Left kidney (tissue), 2 donors: ENCODE data around the gene RIPK1. TPM values are rescaled to one million over a fixed set of nuclear protein-coding genes. Genes with fewer than 3 reads are reported as not detected.

ENCODE experiments used
- DNase-seq: peaks from one replicate; pipeline ENCODE4 v3.0.0-alpha.2; 2013
- polyA plus RNA-seq: library from polyadenylated mRNA; unstranded; fragments of 120-200 nt; gene quantifications from one replicate; pipeline ENCODE4 v1.2.1, GENCODE V29; 2013; ENCODE audit not compliant: insufficient read length

RIPK1 gene
- polyA plus RNA-seq, 1 donor = 31.3 TPM

DNA sequence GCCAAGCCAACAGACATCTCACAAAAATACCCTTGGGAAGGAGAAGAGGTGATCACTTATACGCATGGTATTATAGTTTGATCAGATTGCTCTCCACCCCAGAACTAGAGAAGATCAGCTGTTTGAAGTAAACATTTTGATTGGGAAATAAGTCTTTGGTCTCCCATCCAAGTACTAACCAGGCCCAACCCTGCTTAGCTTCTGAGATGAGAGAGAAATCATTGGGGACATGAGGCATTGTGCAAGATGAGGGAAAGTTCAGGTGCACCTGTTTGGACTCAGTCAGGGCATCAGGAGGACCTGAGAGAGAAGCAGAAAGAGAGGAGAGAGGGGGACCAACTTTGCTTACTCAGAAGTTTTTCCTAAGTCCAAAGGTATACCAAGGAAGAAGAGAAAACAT lies 11.4 kb downstream of the RIPK1 start:
- DNase-seq = no peak

DNA sequence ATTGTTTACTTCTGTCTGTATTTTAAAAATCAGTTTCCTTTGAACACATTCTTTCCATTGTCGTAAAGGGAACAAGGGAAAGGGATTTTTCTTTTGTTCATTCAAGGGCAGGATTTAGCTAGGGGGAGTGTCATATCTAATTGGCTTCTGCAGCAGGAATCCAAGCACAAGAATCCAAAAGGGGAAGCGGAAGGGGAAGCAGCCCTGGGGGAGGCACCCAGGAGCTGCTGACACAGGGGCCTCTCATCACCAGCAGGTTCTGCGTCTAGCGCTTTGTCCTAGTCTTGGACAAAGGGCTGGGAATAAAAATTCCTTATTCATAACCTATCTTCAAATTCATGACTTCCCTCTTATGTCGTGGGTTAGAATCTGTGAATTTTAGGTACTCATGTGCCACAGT lies 13.7 kb downstream of the RIPK1 start:
- DNase-seq = no peak

GRCh38 chr6:3085074-3085473 lies 16.8 kb downstream of the RIPK1 start:
- no peak for DNase-seq

GRCh38 chr6:3086282-3086946 lies 18.1 kb downstream of the RIPK1 start:
- peak; percentile 79 for DNase-seq

- no peak for DNase-seq
Measured at GRCh38 chr6:3088446-3088845, 20.2 kb downstream of the RIPK1 start.

DNA sequence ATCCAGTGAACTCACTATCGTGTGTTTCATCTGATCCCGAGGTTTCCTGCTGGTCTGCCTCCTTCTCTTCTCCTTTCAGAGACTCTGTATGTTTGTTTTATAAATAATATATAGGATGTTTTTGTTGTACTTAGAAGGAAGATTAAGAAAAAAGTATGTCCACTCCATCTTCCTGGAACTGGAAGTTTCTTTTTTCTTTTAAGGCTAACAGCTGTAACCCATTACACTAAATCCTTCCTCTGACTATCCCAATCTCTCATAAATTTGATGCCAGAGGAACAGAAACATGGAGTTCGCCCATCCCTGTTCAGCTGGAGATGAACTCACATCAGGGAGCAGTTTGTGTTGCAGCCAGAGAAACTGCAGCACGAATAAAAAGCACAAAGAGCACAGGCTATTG lies 20.7 kb downstream of the RIPK1 start:
- DNase-seq = peak; percentile 29

DNA sequence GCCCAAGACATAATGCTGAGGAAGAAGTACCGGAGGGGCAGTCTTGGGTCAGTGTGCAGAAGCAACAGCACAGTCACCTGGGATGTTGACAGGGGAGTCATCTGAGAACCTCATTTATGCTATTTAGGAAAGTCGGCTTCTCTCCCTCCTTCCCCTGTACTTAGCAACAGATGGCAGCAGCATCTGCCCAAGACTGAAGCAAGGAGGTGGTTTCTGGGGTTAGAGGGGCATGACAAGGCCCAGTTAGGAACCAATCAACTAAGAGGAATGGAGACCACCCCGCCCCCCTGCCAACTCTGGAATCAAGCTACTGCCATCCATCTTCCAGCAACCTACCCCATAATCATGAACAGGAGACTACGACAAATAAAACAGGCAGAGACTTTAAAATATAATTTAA lies 21.7 kb downstream of the RIPK1 start:
- no peak for DNase-seq

GRCh38 chr6:3094815-3095214 lies 26.5 kb downstream of the RIPK1 start:
- no peak for DNase-seq

DNA sequence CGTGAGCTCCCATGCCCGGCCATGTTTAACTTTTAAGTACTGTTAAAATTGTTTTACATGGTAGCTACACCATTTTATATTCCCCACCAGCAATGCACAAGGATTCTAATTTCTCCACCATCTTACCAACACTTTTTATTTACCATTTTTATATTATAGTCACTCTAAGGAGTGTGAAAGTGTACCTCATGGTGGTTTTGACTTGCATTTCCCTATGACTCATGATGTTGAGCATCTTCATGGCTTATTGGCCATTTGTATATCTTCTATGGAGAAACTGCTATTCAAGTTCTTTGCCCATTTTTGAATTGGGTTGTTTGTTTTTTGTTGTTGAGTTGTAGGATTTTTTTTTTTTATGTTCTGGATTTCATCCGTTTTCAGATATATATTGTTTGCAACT lies 34.6 kb downstream of the RIPK1 start:
- no peak for DNase-seq

DNA sequence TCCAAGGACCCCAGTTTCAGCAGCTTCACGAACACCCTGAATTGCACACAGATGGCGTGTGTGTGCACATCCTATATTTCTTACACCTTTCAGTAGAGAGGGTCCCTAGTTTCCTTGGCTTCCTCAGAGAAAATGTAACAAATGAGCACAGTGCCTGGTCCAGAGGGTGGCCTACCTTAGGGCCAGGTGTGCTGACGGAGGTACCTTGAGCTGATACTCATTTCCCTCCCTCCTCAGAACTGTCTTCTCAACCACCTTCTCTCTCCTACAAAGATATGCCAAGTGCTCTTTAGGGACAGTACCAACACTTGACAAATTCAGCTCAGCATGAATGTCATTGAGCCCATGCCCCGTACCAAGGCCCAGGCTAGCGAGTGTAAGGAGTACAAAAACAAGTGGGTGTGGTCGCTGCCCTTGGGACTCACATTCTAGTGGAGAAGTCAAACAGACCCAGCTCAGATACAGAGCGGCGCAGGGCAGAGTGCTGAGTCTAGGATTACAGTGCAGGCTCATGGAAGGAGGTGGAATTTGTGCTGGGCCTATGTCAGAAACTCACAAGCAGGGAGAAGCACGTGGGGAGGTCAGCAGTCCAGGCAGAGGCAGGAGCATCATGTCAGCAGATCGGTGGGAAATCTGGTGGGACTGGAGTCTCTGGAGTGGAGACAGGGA lies 40.6 kb downstream of the RIPK1 start:
- DNase-seq = no peak

- no peak for DNase-seq
Measured at GRCh38 chr6:3109761-3110160, 41.5 kb downstream of the RIPK1 start.

- DNase-seq = no peak
Measured at GRCh38 chr6:3114377-3114776, 46.1 kb downstream of the RIPK1 start.

DNA sequence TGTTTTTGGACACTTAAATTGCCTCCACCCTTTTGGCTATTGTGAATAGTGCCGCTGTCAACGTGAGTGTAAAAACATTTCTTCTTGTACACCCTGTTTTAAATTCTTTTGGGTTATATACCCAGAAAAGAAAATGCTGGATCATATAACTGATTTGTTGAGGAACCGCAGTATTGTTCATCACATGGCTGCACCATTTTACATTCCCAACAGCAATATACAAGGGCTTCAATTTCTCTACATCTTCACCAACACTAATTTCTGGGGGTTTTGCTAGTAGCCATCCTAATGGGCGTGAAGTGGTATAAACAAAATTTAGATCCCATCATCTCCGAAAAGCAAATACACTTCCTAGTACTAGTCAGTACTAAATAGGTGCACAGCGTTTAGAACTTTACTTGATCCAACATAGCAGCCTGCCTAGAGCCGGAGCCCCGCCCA lies 49.6 kb downstream of the RIPK1 start:
- DNase-seq = no peak

GRCh38 chr6:3118353-3119039 lies 50.2 kb downstream of the RIPK1 start, which contains the start of gene BPHL:
Gene BPHL, plus strand, starts transcription at chr6:3118711. Its CDS starts 30 bp downstream, at chr6:3118741.
- DNase-seq = peak; percentile 93

GRCh38 chr6:3119040-3119723 lies 50.9 kb downstream of the RIPK1 start:
- peak; percentile 40 for DNase-seq

- DNase-seq = no peak
Measured at GRCh38 chr6:3120765-3121089, 52.4 kb downstream of the RIPK1 start.

GRCh38 chr6:3122823-3123182 lies 54.5 kb downstream of the RIPK1 start:
- no peak for DNase-seq

GRCh38 chr6:3124667-3125066 lies 56.4 kb downstream of the RIPK1 start:
- no peak for DNase-seq

DNA sequence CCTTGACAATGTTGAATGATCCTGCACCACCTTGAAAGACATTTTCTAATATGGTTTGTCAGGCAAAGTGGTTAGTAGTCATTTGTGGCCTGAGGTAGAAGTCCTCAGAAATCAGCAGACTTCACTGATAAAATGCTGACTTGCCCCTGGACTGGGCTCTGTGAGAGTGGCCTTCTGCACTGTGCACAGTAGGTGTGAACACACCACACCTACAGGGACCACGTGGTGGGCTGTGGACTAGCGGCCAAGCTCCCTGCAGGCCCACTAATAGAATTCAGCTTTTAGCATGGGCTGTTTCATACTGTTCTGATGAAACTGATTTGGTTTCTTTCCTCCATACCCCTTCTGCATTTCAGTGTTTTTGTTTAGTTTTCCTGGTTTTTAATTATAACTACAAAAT lies 57.5 kb downstream of the RIPK1 start:
- no peak for DNase-seq

DNA sequence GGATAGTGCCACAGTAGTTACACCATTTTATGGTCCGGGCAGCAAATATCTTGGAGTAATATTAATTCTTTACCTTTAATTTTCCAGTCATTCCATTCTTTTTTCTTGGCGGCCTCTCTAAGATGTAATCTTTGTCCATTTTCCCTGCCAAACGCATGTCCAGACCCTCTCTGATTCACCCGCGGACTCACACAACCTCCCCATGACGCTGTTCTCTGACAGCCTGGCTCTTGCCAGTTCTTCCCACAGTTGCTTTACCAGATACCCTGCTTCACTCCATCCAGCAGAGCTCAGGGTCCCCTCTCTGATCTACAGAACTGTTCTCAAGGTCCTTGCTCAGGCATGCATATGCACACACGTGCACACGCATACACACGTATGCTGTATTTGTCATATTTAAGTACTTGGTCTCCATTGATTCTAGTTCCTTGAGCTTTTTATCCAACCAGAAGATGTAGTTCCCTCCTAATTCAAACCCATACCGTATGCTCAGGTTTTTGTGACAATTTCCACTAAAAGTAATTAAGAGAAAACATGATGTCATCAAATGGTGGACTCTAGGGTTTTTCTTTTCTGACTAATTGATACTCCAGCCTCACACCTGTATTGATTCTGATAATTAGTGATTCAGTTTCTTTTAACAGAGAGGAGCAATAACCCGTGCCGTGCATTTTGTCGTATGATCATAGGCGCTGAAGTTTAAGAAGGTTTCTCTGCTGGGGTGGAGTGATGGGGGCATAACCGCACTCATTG lies 60.2 kb downstream of the RIPK1 start:
- no peak for DNase-seq

- no peak for DNase-seq
Measured at GRCh38 chr6:3131695-3132094, 63.4 kb downstream of the RIPK1 start.

- no peak for DNase-seq
Measured at GRCh38 chr6:3133515-3133914, 65.2 kb downstream of the RIPK1 start.
